DND-41 (cell line): ENCODE results near the gene RAB11FIP3.
A peak's percentile ranks its signal among the peaks of the same experiment; 100 is the strongest.

Experiments
- ATAC-seq: fragments of 200-7000 bp; cut with Tn5 transposase; 3 replicates; pipeline ENCODE4 v1.9.1; 2021; ENCODE audit warnings: low read depth; ENCODE audit not compliant: insufficient read depth
- DNase-seq: peaks from one replicate; pipeline ENCODE4 v3.0.0-alpha.2; 2020
- H2AFZ ChIP-seq: 2 replicates; pipeline ENCODE4 v1.6.0; 2012; ENCODE audit warnings: low read depth, low read length
- H3K27ac ChIP-seq: 2 replicates; pipeline ENCODE4 v1.5.1; 2012; ENCODE audit warnings: low read length, inconsistent platforms
- H3K27me3 ChIP-seq: fragments of 200-600 bp; sonication (generic); 2 replicates; pipeline ENCODE4 v1.6.0; 2012; ENCODE audit warnings: low read length, mild to moderate bottlenecking, inconsistent platforms; ENCODE audit not compliant: insufficient read depth, poor library complexity
- H3K36me3 ChIP-seq: 2 replicates; pipeline ENCODE4 v1.5.1; 2012; ENCODE audit warnings: low read length, inconsistent platforms; ENCODE audit not compliant: insufficient read depth
- H3K4me1 ChIP-seq: 2 replicates; pipeline ENCODE4 v1.5.1; 2012; ENCODE audit warnings: mild to moderate bottlenecking, low read length; ENCODE audit not compliant: insufficient read depth
- H3K4me2 ChIP-seq: 2 replicates; pipeline ENCODE4 v1.6.0; 2012; ENCODE audit warnings: mild to moderate bottlenecking, moderate library complexity, low read length, inconsistent platforms; ENCODE audit not compliant: insufficient read depth
- H3K4me3 ChIP-seq, 2 experiments: fragments of 200-600 bp in 1 of 2; shearing (Covaris generic) in 1 of 2; 2 replicates each; pipeline ENCODE4 v1.5.1; 2012 to 2016; ENCODE audit warnings: inconsistent platforms in 2 of 2, low read length in 2 of 2, mild to moderate bottlenecking in 2 of 2, low read depth in 1 of 2, moderate library complexity in 1 of 2
- H3K79me2 ChIP-seq: 2 replicates; pipeline ENCODE4 v1.6.0; 2012; ENCODE audit warnings: low read length, inconsistent platforms; ENCODE audit not compliant: insufficient read depth
- H3K9ac ChIP-seq: 2 replicates; pipeline ENCODE4 v1.6.0; 2012; ENCODE audit warnings: low read depth, mild to moderate bottlenecking, inconsistent platforms, low read length, moderate library complexity
- H3K9me3 ChIP-seq: 2 replicates; pipeline ENCODE4 v1.5.1; 2012; ENCODE audit warnings: low read length, moderate library complexity, mild to moderate bottlenecking, inconsistent platforms; ENCODE audit not compliant: insufficient read depth, severe bottlenecking
- H4K20me1 ChIP-seq: 2 replicates; pipeline ENCODE4 v1.6.0; 2012; ENCODE audit warnings: low read length; ENCODE audit not compliant: insufficient read depth
- EZH2 ChIP-seq: IDR thresholded peaks from 3 replicates; pipeline ENCODE4 v1.6.1; 2012; ENCODE audit warnings: borderline replicate concordance, low read depth, mild to moderate bottlenecking, moderate library complexity, low read length, inconsistent platforms; ENCODE audit not compliant: severe bottlenecking
- TF ChIP-seq, protein P1 (sequence below): IDR thresholded peaks from 2 replicates; pipeline ENCODE4 v1.5.1; 2012; ENCODE audit warnings: borderline replicate concordance, low read length, moderate library complexity, mild to moderate bottlenecking; ENCODE audit not compliant: poor library complexity, severe bottlenecking; ENCODE audit errors: extremely low read depth

The RAB11FIP3 gene

DNA sequence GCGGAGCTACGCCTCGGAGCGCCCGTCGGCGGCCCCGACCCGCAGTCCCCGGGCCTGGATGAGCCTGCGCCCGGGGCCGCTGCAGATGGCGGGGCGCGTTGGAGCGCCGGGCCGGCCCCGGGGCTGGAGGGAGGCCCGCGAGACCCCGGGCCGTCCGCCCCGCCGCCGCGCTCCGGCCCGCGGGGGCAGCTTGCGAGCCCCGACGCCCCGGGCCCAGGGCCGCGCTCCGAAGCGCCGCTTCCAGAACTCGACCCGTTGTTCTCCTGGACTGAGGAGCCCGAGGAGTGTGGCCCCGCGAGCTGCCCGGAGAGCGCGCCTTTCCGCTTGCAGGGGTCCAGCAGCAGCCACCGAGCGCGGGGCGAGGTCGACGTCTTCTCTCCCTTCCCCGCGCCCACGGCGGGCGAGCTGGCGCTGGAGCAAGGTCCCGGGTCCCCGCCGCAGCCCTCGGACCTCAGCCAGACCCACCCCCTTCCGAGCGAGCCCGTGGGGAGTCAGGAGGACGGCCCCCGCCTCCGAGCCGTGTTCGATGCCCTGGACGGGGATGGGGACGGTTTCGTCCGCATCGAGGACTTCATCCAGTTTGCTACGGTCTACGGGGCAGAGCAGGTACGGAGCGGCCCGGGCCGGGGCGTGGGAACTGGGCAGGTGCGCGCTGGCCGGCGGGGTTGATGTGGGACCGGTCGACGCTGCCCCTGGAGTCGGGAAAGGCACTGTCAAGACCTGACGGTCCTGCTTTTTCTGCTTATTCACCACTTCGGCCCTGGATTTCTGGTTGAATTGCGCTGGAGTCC is 861 bp downstream of the RAB11FIP3 start:
- Histone ChIP-seq H3K4me2 (peak overlapping the region; percentile 100), H2AFZ (peak overlapping the region; percentile 63), H3K4me3 (peak overlapping the region; percentile 80 to 96), H3K27ac (peak overlapping the region; percentile 57; the same call in 1 of the 2 replicates), H3K9me3 (no peaks in the 10 kb centered on the region), H3K36me3 (peaks cover 19% of the 10 kb centered on the region; the same call in 1 of the 2 replicates), H3K27me3 (no peaks in the 10 kb centered on the region), H3K4me1 (peaks cover 59% of the 10 kb centered on the region), H3K79me2 (peaks cover 55% of the 10 kb centered on the region), H3K9ac (peak overlapping the region; percentile 88), H4K20me1 (peaks cover 37% of the 10 kb centered on the region)
- ATAC-seq (peak; percentile 2; the same call in 1 of the 3 replicates), DNase-seq (peak; percentile 22)
- TF ChIP-seq, protein P1, sequence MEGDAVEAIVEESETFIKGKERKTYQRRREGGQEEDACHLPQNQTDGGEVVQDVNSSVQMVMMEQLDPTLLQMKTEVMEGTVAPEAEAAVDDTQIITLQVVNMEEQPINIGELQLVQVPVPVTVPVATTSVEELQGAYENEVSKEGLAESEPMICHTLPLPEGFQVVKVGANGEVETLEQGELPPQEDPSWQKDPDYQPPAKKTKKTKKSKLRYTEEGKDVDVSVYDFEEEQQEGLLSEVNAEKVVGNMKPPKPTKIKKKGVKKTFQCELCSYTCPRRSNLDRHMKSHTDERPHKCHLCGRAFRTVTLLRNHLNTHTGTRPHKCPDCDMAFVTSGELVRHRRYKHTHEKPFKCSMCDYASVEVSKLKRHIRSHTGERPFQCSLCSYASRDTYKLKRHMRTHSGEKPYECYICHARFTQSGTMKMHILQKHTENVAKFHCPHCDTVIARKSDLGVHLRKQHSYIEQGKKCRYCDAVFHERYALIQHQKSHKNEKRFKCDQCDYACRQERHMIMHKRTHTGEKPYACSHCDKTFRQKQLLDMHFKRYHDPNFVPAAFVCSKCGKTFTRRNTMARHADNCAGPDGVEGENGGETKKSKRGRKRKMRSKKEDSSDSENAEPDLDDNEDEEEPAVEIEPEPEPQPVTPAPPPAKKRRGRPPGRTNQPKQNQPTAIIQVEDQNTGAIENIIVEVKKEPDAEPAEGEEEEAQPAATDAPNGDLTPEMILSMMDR: no peak
- no peak for TF ChIP-seq EZH2

DNA sequence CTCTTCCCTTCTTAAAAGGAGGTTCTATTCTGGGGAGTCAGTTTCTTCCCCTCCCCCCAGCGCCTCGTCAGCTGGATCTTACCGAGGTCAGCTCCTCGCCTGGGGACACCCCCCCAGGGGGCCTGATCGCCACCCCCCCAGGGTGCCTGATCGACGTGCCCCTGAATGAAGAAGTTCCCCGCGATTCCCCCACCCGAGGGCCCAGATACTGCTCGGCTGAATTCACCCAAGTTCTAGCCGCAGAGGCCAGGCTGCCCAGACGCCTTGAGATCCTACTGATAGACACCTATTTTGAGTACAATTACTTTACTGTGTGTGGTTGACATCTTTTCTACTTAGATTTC is 1.4 kb downstream of the RAB11FIP3 start:
- peak overlapping the region; percentile 57; the same call in 1 of the 2 replicates for H3K27ac ChIP-seq
- H4K20me1 ChIP-seq: peaks cover 37% of the 10 kb centered on the region
- no peak for TF ChIP-seq EZH2
- TF ChIP-seq, protein P1: no peak
- H3K79me2 ChIP-seq: peaks cover 60% of the 10 kb centered on the region
- no peaks in the 10 kb centered on the region for H3K27me3 ChIP-seq
- no peaks in the 10 kb centered on the region for H3K9me3 ChIP-seq
- peaks cover 19% of the 10 kb centered on the region; the same call in 1 of the 2 replicates for H3K36me3 ChIP-seq
- H2AFZ ChIP-seq: no peak overlapping the region
- ATAC-seq (no peak), DNase-seq (no peak)
- peaks cover 59% of the 10 kb centered on the region for H3K4me1 ChIP-seq
- peak overlapping the region; percentile 88 for H3K9ac ChIP-seq
- peak overlapping the region; percentile 100 for H3K4me2 ChIP-seq
- H3K4me3 ChIP-seq: peak overlapping the region; percentile 80 to 96

DNA sequence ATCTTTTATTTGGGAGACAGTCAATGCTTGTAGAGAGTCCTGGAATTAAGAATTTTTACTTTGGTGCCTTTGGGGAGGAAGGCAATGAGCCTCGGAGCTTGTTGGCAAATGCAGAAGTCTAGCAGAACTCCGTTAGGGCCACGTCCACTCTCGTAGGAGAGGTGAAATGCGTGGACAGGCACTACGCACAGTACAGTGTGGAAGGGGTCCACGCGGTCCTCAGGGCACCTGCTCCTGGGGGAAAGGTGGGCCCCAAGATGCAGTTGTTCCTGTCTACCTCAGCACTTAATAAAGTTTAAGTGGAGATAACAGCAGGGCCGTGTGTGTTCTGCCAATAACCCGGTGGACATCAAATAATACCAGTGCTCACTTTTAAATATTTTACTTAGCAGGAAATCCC is 1.8 kb downstream of the RAB11FIP3 start:
- Histone ChIP-seq H3K9ac (peak overlapping the region; percentile 88), H2AFZ (no peak overlapping the region), H3K4me2 (peak overlapping the region; percentile 100), H3K27ac (no peak overlapping the region; the same call in 1 of the 2 replicates), H3K4me3 (peak overlapping the region; percentile 80 to 96; a peak in 3 of 4 replicates), H3K4me1 (peaks cover 59% of the 10 kb centered on the region), H3K9me3 (no peaks in the 10 kb centered on the region), H3K36me3 (peaks cover 19% of the 10 kb centered on the region; the same call in 1 of the 2 replicates), H3K79me2 (peaks cover 62% of the 10 kb centered on the region), H4K20me1 (peaks cover 37% of the 10 kb centered on the region), H3K27me3 (no peaks in the 10 kb centered on the region)
- ATAC-seq (no peak), DNase-seq (no peak)
- no peak for TF ChIP-seq EZH2
- TF ChIP-seq, protein P1: no peak
